Upper lobe of left lung (tissue), 4 donors: ENCODE data around the gene EPC2.
"Not testable (repeated sequence)": the region's sequence is repeated elsewhere in the genome, so short reads cannot be mapped to it uniquely, and the experiment has no call there.

Source experiments
- POLR2A ChIP-seq, 4 donors: fragments of 450-650 bp; IDR thresholded peaks; one replicate each; pipeline ENCODE4 v1.5.1; 2016 to 2017; ENCODE audit warnings: antibody characterized with exemption in 4 of 4, mild to moderate bottlenecking in 2 of 4
- TF ChIP-seq, protein P1 (sequence below), 6 experiments: fragments of 450-650 bp in 4 of 6; fragments of 200-600 bp in 2 of 6; sonication (generic) in 2 of 6; IDR thresholded peaks; one replicate each; pipeline ENCODE4 v1.5.1; 2016 to 2019; ENCODE audit warnings: antibody characterized with exemption in 6 of 6

DNA sequence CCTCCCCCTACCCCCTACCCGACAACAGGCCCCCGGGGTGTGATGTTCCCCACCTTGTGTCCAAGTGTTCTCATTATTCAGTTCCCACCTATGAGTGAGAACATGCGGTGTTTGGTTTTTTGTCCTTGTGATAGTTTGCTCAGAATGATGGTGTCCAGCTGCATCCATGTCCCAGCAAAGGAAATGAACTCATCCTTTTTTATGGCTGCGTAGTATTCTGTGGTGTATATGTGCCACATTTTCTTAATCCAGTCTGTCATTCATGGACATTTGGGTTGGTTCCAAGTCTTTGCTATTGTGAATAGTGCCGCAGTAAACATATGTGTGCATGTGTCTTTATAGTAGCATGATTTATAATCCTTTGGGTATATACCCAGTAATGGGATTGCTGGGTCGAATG lies 37.3 kb downstream of the EPC2 start:
- TF ChIP-seq POLR2A (IDR thresholded peaks at IDR 0.05) = not testable (repeated sequence)
- TF ChIP-seq, protein P1, sequence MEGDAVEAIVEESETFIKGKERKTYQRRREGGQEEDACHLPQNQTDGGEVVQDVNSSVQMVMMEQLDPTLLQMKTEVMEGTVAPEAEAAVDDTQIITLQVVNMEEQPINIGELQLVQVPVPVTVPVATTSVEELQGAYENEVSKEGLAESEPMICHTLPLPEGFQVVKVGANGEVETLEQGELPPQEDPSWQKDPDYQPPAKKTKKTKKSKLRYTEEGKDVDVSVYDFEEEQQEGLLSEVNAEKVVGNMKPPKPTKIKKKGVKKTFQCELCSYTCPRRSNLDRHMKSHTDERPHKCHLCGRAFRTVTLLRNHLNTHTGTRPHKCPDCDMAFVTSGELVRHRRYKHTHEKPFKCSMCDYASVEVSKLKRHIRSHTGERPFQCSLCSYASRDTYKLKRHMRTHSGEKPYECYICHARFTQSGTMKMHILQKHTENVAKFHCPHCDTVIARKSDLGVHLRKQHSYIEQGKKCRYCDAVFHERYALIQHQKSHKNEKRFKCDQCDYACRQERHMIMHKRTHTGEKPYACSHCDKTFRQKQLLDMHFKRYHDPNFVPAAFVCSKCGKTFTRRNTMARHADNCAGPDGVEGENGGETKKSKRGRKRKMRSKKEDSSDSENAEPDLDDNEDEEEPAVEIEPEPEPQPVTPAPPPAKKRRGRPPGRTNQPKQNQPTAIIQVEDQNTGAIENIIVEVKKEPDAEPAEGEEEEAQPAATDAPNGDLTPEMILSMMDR (IDR thresholded peaks at IDR 0.05) = not testable (repeated sequence)
